Osteoblast (primary cell): Measurements from ENCODE around the gene MSMP. TPM values are rescaled to one million over a fixed set of nuclear protein-coding genes. Genes with fewer than 3 reads are reported as not detected.
A peak's percentile ranks its signal among the peaks of the same experiment; 100 is the strongest.

Source experiments
- DNase-seq: peaks from one replicate; pipeline ENCODE4 v3.0.0; 2011; ENCODE audit warnings: low spot score, mixed read lengths; ENCODE audit not compliant: insufficient read length; ENCODE audit errors: missing footprints
- H2AFZ ChIP-seq: 2 replicates; pipeline ENCODE4 v1.6.0; 2011; ENCODE audit warnings: mild to moderate bottlenecking, low read length
- H3K27ac ChIP-seq: 2 replicates; pipeline ENCODE4 v1.5.1; 2011; ENCODE audit warnings: mild to moderate bottlenecking, low read depth, low read length, moderate library complexity
- H3K27me3 ChIP-seq: 2 replicates; pipeline ENCODE4 v1.6.0; 2012; ENCODE audit warnings: mild to moderate bottlenecking, control low read depth, inconsistent platforms, low read length, moderate library complexity; ENCODE audit not compliant: insufficient read depth
- H3K36me3 ChIP-seq: 2 replicates; pipeline ENCODE4 v1.5.1; 2011; ENCODE audit warnings: mild to moderate bottlenecking, low read length, control low read depth, moderate library complexity; ENCODE audit not compliant: insufficient read depth
- H3K4me1 ChIP-seq: 2 replicates; pipeline ENCODE4 v1.5.1; 2011; ENCODE audit warnings: mild to moderate bottlenecking, low read length, control low read depth, moderate library complexity; ENCODE audit not compliant: insufficient read depth
- H3K4me2 ChIP-seq: 2 replicates; pipeline ENCODE4 v1.6.0; 2011; ENCODE audit warnings: mild to moderate bottlenecking, low read length; ENCODE audit not compliant: insufficient read depth
- H3K4me3 ChIP-seq: fragments of 200-600 bp; sonication (generic); 3 replicates; pipeline ENCODE4 v1.5.1; 2012; ENCODE audit warnings: mild to moderate bottlenecking, low read length, inconsistent platforms; ENCODE audit not compliant: insufficient read depth
- H3K79me2 ChIP-seq: 2 replicates; pipeline ENCODE4 v1.6.0; 2012; ENCODE audit warnings: mild to moderate bottlenecking, low read length, control low read depth, inconsistent platforms; ENCODE audit not compliant: insufficient read depth
- H3K9me3 ChIP-seq: 2 replicates; pipeline ENCODE4 v1.5.1; 2011; ENCODE audit warnings: low read depth, low read length, control low read depth
- H4K20me1 ChIP-seq: 2 replicates; pipeline ENCODE4 v1.6.0; 2012; ENCODE audit warnings: mild to moderate bottlenecking, low read length, control low read depth; ENCODE audit not compliant: insufficient read depth
- CTCF ChIP-seq: IDR thresholded peaks from 2 replicates; pipeline ENCODE4 v1.5.1; 2011; ENCODE audit warnings: mild to moderate bottlenecking, low read depth, low read length, moderate library complexity; ENCODE audit errors: extremely low read depth
- total RNA-seq: library from RNA; depleted of rRNA; stranded (reverse); fragments of >200 nt; gene quantifications from 2 replicates; pipeline ENCODE4 v1.2.3, GENCODE V29; 2012

MSMP gene
- total RNA-seq, 1 donor: not detected

GRCh38 chr9:35719546-35719945 lies 34.5 kb downstream of the MSMP start:
- no peak for DNase-seq
- peaks cover 76% of the 10 kb centered on the region for H3K79me2 ChIP-seq
- H3K4me2 ChIP-seq: no peak overlapping the region
- H3K9me3 ChIP-seq: no peaks in the 10 kb centered on the region
- no peak overlapping the region for H2AFZ ChIP-seq
- H4K20me1 ChIP-seq: peaks cover 48% of the 10 kb centered on the region
- no peaks in the 10 kb centered on the region for H3K27me3 ChIP-seq
- peaks cover 100% of the 10 kb centered on the region for H3K36me3 ChIP-seq
- H3K27ac ChIP-seq: peak overlapping the region; percentile 33
- H3K4me1 ChIP-seq: no peaks in the 10 kb centered on the region
- H3K4me3 ChIP-seq: no peak overlapping the region
- no peak for TF ChIP-seq CTCF

- H4K20me1 ChIP-seq: peaks cover 52% of the 10 kb centered on the region
- H3K36me3 ChIP-seq: peaks cover 100% of the 10 kb centered on the region
- H3K4me2 ChIP-seq: no peak overlapping the region
- H3K79me2 ChIP-seq: peaks cover 75% of the 10 kb centered on the region
- no peak overlapping the region for H3K4me3 ChIP-seq
- TF ChIP-seq CTCF: no peak
- no peaks in the 10 kb centered on the region for H3K4me1 ChIP-seq
- H3K27me3 ChIP-seq: no peaks in the 10 kb centered on the region
- peak; percentile 39 for DNase-seq
- no peaks in the 10 kb centered on the region for H3K9me3 ChIP-seq
- H2AFZ ChIP-seq: no peak overlapping the region
- H3K27ac ChIP-seq: peak overlapping the region; percentile 33
Measured at GRCh38 chr9:35718721-35719511, 35.2 kb downstream of the MSMP start.

- Histone ChIP-seq H3K27me3 (no peaks in the 10 kb centered on the region), H3K9me3 (no peaks in the 10 kb centered on the region), H3K4me1 (no peaks in the 10 kb centered on the region), H3K4me2 (no peak overlapping the region), H3K79me2 (peaks cover 68% of the 10 kb centered on the region), H3K4me3 (no peak overlapping the region), H4K20me1 (peaks cover 48% of the 10 kb centered on the region), H2AFZ (no peak overlapping the region), H3K27ac (no peak overlapping the region), H3K36me3 (peaks cover 100% of the 10 kb centered on the region)
- DNase-seq: peak; percentile 54
- no peak for TF ChIP-seq CTCF
Measured at GRCh38 chr9:35717132-35717870, 36.8 kb downstream of the MSMP start.

DNA sequence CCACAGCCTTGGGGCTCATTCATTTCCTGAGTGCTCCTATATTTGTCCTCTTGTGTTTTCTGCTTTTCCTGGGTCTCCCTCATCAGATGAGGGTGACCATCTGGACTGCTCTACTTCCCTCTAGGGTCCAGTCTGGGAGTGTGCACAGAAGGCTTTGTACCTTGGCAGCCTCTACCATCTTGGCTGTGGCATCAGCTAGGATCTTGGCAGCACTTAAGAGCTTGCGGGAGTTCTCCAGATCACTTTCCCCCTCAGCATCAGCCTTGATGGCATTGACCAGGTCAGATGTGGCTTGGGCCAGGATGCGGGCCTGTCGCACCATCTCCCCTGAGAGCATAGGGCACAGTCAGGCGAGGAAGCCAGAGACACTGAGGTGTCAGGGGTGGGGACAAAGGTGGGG lies 37.8 kb downstream of the MSMP start:
- Histone ChIP-seq H4K20me1 (peaks cover 48% of the 10 kb centered on the region), H3K9me3 (no peaks in the 10 kb centered on the region), H3K36me3 (peaks cover 100% of the 10 kb centered on the region), H3K27ac (peak overlapping the region; percentile 3), H3K79me2 (peaks cover 62% of the 10 kb centered on the region), H3K4me1 (no peaks in the 10 kb centered on the region), H3K27me3 (no peaks in the 10 kb centered on the region), H3K4me2 (no peak overlapping the region), H3K4me3 (no peak overlapping the region), H2AFZ (no peak overlapping the region)
- TF ChIP-seq CTCF: no peak
- peak; percentile 51 for DNase-seq
